Mammary epithelial cell (primary cell): ENCODE measurements around the gene CAMK2D.

Experiments
- EZH2 ChIP-seq: IDR thresholded peaks from 2 replicates; pipeline ENCODE4 v1.6.1; 2012; ENCODE audit warnings: low read length, inconsistent platforms, borderline replicate concordance
- TF ChIP-seq, protein P1 (sequence below), 2 donors: IDR thresholded peaks in 1 of 2; conservative IDR thresholded peaks in 1 of 2; 2 replicates each; pipeline ENCODE4 v1.5.1; 2011 to 2012; ENCODE audit warnings: inconsistent platforms in 2 of 2, low read length in 2 of 2, mild to moderate bottlenecking in 2 of 2, control low read depth in 1 of 2, low read depth in 1 of 2; ENCODE audit not compliant: insufficient read depth in 1 of 2; ENCODE audit errors: extremely low read depth in 1 of 2

DNA sequence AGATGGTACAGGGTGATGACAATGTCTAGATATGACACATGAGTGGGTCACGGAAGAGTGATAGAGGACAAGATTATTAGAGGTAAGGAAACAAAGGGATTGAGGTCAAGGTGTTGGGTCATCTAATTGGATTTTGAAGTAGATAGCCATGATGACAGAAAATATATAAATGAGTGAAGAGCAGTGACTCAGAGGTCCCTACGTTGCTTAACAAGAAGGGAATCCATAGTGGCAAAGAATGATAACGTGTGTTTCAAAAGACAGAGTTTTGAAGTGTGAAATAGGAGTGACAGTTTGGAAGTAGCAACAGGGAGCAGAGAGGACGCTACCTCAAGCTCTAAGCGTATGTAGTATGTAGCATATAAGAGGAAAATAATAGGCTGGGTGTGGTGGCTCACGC lies 22.2 kb upstream of the CAMK2D start:
- TF ChIP-seq, protein P1, sequence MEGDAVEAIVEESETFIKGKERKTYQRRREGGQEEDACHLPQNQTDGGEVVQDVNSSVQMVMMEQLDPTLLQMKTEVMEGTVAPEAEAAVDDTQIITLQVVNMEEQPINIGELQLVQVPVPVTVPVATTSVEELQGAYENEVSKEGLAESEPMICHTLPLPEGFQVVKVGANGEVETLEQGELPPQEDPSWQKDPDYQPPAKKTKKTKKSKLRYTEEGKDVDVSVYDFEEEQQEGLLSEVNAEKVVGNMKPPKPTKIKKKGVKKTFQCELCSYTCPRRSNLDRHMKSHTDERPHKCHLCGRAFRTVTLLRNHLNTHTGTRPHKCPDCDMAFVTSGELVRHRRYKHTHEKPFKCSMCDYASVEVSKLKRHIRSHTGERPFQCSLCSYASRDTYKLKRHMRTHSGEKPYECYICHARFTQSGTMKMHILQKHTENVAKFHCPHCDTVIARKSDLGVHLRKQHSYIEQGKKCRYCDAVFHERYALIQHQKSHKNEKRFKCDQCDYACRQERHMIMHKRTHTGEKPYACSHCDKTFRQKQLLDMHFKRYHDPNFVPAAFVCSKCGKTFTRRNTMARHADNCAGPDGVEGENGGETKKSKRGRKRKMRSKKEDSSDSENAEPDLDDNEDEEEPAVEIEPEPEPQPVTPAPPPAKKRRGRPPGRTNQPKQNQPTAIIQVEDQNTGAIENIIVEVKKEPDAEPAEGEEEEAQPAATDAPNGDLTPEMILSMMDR (conservative IDR thresholded peaks at IDR 0.05 in 1 of 2, IDR thresholded peaks at IDR 0.05 in 1 of 2; ENCODE audit: extremely low read depth in 1 of 2, insufficient read depth in 1 of 2, low read depth in 1 of 2, low read length in 2 of 2), result no peak
- TF ChIP-seq EZH2, result no peak
